ENCODE data around the gene HSDL2.
"Not testable (repeated sequence)": the region's sequence is repeated elsewhere in the genome, so short reads cannot be mapped to it uniquely, and the experiment has no call there.

The HSDL2 gene

DNA sequence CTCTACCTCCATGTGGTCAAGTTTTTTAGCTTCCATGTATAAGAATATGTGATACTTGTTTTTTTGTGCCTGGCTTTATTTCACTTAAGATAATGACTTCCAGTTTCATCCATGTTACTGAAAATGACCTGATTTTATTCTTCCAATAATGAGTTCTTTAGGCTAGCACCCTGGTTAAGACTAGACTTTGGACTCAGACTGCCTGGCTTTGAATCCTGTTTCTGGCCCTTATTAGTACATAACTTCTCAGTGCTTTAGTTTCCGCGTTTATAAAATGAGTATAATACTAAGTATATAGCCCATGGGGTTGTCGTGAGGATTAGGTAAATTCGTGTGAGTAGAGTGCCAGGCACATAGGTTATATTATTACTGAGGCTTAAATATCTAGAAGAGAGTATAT, 125.2 kb downstream of the HSDL2 start:
- Histone ChIP-seq H4K8ac (ENCODE audit: low read depth, low read length) (no peak overlapping the region), H3K79me2 (ENCODE audit: control insufficient read depth, insufficient read depth, low read length) (peaks cover 33% of the 10 kb centered on the region), H3K9ac (ENCODE audit: low read length) (no peak overlapping the region), H3K23ac (ENCODE audit: low read length) (no peak overlapping the region), H4K5ac (ENCODE audit: low read length) (no peak overlapping the region), H3K27me3 (ENCODE audit: insufficient read depth, low read length, poor library complexity) (no peaks in the 10 kb centered on the region), H3K79me1 (ENCODE audit: low read length) (peaks cover 8% of the 10 kb centered on the region), H2BK15ac (replicated peaks; ENCODE audit: low read depth) (no peak overlapping the region), H2AK5ac (ENCODE audit: low read length) (no peak overlapping the region), H3K36me3 (ENCODE audit: control insufficient read depth, insufficient read depth, low read length) (no peaks in the 10 kb centered on the region), H3K27ac (ENCODE audit: low read depth, low read length) (no peak overlapping the region), H3K4me2 (ENCODE audit: low read length) (no peak overlapping the region), H3K56ac (ENCODE audit: low read length) (no peak overlapping the region), H3K4ac (ENCODE audit: low read depth, low read length) (no peak overlapping the region), H3K4me1 (ENCODE audit: control insufficient read depth, low read depth, low read length) (peaks cover 5% of the 10 kb centered on the region), H3K4me3 (ENCODE audit: low read length) (no peak overlapping the region), H2BK120ac (ENCODE audit: low read depth, low read length) (no peak overlapping the region), H2BK5ac (ENCODE audit: low read length) (no peak overlapping the region), H3K18ac (ENCODE audit: low read length) (no peak overlapping the region)
- WGBS (ENCODE audit: extremely low coverage, insufficient coverage, low lambda C conversion rate), result 100% methylated on average over 1 of the region's 4 CpGs
- DNase-seq, result no peak

GRCh38 chr9:112505607-112506006, 125.7 kb downstream of the HSDL2 start:
- Histone ChIP-seq H3K23ac (ENCODE audit: low read length) (no peak overlapping the region), H2BK120ac (ENCODE audit: low read depth, low read length) (no peak overlapping the region), H3K4me2 (ENCODE audit: low read length) (no peak overlapping the region), H4K5ac (ENCODE audit: low read length) (no peak overlapping the region), H3K4ac (ENCODE audit: low read depth, low read length) (no peak overlapping the region), H3K27ac (ENCODE audit: low read depth, low read length) (no peak overlapping the region), H3K27me3 (ENCODE audit: insufficient read depth, low read length, poor library complexity) (no peaks in the 10 kb centered on the region), H2BK5ac (ENCODE audit: low read length) (no peak overlapping the region), H3K18ac (ENCODE audit: low read length) (peak overlapping the region; percentile 22), H3K4me1 (ENCODE audit: control insufficient read depth, low read depth, low read length) (peaks cover 5% of the 10 kb centered on the region), H3K79me2 (ENCODE audit: control insufficient read depth, insufficient read depth, low read length) (peaks cover 36% of the 10 kb centered on the region), H3K79me1 (ENCODE audit: low read length) (peaks cover 8% of the 10 kb centered on the region), H2AK5ac (ENCODE audit: low read length) (no peak overlapping the region), H4K8ac (ENCODE audit: low read depth, low read length) (no peak overlapping the region), H3K4me3 (ENCODE audit: low read length) (no peak overlapping the region), H3K9ac (ENCODE audit: low read length) (no peak overlapping the region), H3K36me3 (ENCODE audit: control insufficient read depth, insufficient read depth, low read length) (no peaks in the 10 kb centered on the region), H3K56ac (ENCODE audit: low read length) (no peak overlapping the region), H2BK15ac (replicated peaks; ENCODE audit: low read depth) (no peak overlapping the region)
- DNase-seq, result no peak
- no CpG with 5 or more reads among the region's 4 CpGs for WGBS (ENCODE audit: extremely low coverage, insufficient coverage, low lambda C conversion rate)

DNA sequence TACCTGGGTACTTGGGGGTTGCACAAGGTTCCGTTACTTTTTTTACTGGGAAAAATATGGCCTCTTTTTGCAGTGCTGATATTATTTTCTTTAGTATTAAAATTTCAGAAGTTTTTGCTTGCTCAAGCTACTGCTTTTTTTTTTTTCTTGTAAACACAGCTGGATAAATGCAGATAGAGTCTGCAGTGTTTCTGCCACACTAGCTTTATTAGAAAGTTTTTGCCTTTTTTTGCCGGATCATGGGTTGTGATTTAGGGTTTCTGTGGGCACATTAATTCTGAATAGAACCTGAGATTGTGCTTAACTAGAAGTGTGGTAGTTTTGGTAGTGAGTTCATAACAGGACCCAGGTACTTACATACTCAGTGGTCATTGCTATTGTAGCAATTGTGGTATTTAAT, 126.7 kb downstream of the HSDL2 start:
- no CpG with 5 or more reads among the region's 2 CpGs for WGBS (ENCODE audit: extremely low coverage, insufficient coverage, low lambda C conversion rate)
- no peak overlapping the region for H2BK120ac ChIP-seq (ENCODE audit: low read depth, low read length)
- no peak for DNase-seq
- no peak overlapping the region for H3K56ac ChIP-seq (ENCODE audit: low read length)
- no peaks in the 10 kb centered on the region for H3K36me3 ChIP-seq (ENCODE audit: control insufficient read depth, insufficient read depth, low read length)
- H3K18ac ChIP-seq (ENCODE audit: low read length), result no peak overlapping the region
- no peaks in the 10 kb centered on the region for H3K27me3 ChIP-seq (ENCODE audit: insufficient read depth, low read length, poor library complexity)
- no peak overlapping the region for H3K27ac ChIP-seq (ENCODE audit: low read depth, low read length)
- H2BK15ac ChIP-seq (replicated peaks; ENCODE audit: low read depth), result no peak overlapping the region
- no peak overlapping the region for H3K4me2 ChIP-seq (ENCODE audit: low read length)
- H4K5ac ChIP-seq (ENCODE audit: low read length), result no peak overlapping the region
- no peak overlapping the region for H2BK5ac ChIP-seq (ENCODE audit: low read length)
- no peak overlapping the region for H3K9ac ChIP-seq (ENCODE audit: low read length)
- no peak overlapping the region for H3K4me3 ChIP-seq (ENCODE audit: low read length)
- H3K4ac ChIP-seq (ENCODE audit: low read depth, low read length), result no peak overlapping the region
- H3K79me1 ChIP-seq (ENCODE audit: low read length), result peaks cover 10% of the 10 kb centered on the region
- H4K8ac ChIP-seq (ENCODE audit: low read depth, low read length), result no peak overlapping the region
- H3K79me2 ChIP-seq (ENCODE audit: control insufficient read depth, insufficient read depth, low read length), result peaks cover 35% of the 10 kb centered on the region
- no peak overlapping the region for H3K23ac ChIP-seq (ENCODE audit: low read length)
- H2AK5ac ChIP-seq (ENCODE audit: low read length), result no peak overlapping the region
- H3K4me1 ChIP-seq (ENCODE audit: control insufficient read depth, low read depth, low read length), result peaks cover 5% of the 10 kb centered on the region

GRCh38 chr9:112507001-112507680, 127.2 kb downstream of the HSDL2 start:
- Histone ChIP-seq H4K5ac (ENCODE audit: low read length) (no peak overlapping the region), H3K4me1 (ENCODE audit: control insufficient read depth, low read depth, low read length) (peaks cover 5% of the 10 kb centered on the region), H3K4ac (ENCODE audit: low read depth, low read length) (no peak overlapping the region), H3K9ac (ENCODE audit: low read length) (no peak overlapping the region), H4K8ac (ENCODE audit: low read depth, low read length) (no peak overlapping the region), H3K79me1 (ENCODE audit: low read length) (peaks cover 10% of the 10 kb centered on the region), H3K18ac (ENCODE audit: low read length) (no peak overlapping the region), H2BK5ac (ENCODE audit: low read length) (no peak overlapping the region), H2BK120ac (ENCODE audit: low read depth, low read length) (no peak overlapping the region), H3K23ac (ENCODE audit: low read length) (no peak overlapping the region), H3K56ac (ENCODE audit: low read length) (no peak overlapping the region), H2AK5ac (ENCODE audit: low read length) (no peak overlapping the region), H3K4me2 (ENCODE audit: low read length) (no peak overlapping the region), H3K36me3 (ENCODE audit: control insufficient read depth, insufficient read depth, low read length) (no peaks in the 10 kb centered on the region), H3K79me2 (ENCODE audit: control insufficient read depth, insufficient read depth, low read length) (peaks cover 34% of the 10 kb centered on the region), H2BK15ac (replicated peaks; ENCODE audit: low read depth) (no peak overlapping the region), H3K4me3 (ENCODE audit: low read length) (no peak overlapping the region), H3K27ac (ENCODE audit: low read depth, low read length) (no peak overlapping the region), H3K27me3 (ENCODE audit: insufficient read depth, low read length, poor library complexity) (no peaks in the 10 kb centered on the region)
- no peak for DNase-seq
- WGBS (ENCODE audit: extremely low coverage, insufficient coverage, low lambda C conversion rate), result no CpG with 5 or more reads among the region's 2 CpGs

DNA sequence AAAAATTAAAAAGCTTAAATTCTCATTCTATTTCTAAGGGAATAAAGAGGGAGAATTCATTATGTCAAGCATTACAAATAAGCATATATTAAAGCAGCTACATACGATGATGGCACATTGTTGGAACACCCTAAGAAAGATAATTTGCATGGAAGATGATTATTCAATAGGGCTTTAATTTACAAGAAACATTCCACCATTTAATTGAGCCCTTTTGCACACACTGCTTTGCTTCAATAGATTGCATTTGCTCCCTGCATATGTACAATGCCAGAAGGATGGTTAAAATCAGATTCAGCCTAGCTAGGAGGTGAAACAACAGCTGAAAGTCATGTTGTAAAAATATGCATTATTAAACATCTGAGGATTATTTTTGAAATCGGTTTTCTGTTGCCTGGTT, 128.5 kb downstream of the HSDL2 start:
- H3K4ac ChIP-seq (ENCODE audit: low read depth, low read length), result no peak overlapping the region
- no peaks in the 10 kb centered on the region for H3K36me3 ChIP-seq (ENCODE audit: control insufficient read depth, insufficient read depth, low read length)
- H3K4me3 ChIP-seq (ENCODE audit: low read length), result no peak overlapping the region
- H3K27me3 ChIP-seq (ENCODE audit: insufficient read depth, low read length, poor library complexity), result no peaks in the 10 kb centered on the region
- no peak overlapping the region for H3K23ac ChIP-seq (ENCODE audit: low read length)
- no peak overlapping the region for H3K4me2 ChIP-seq (ENCODE audit: low read length)
- no peak overlapping the region for H2BK5ac ChIP-seq (ENCODE audit: low read length)
- H2BK15ac ChIP-seq (replicated peaks; ENCODE audit: low read depth), result no peak overlapping the region
- H3K18ac ChIP-seq (ENCODE audit: low read length), result no peak overlapping the region
- no peak overlapping the region for H4K8ac ChIP-seq (ENCODE audit: low read depth, low read length)
- no peak overlapping the region for H3K9ac ChIP-seq (ENCODE audit: low read length)
- H2AK5ac ChIP-seq (ENCODE audit: low read length), result no peak overlapping the region
- peaks cover 5% of the 10 kb centered on the region for H3K4me1 ChIP-seq (ENCODE audit: control insufficient read depth, low read depth, low read length)
- peaks cover 34% of the 10 kb centered on the region for H3K79me2 ChIP-seq (ENCODE audit: control insufficient read depth, insufficient read depth, low read length)
- no peak overlapping the region for H4K5ac ChIP-seq (ENCODE audit: low read length)
- no peak overlapping the region for H3K56ac ChIP-seq (ENCODE audit: low read length)
- WGBS (ENCODE audit: extremely low coverage, insufficient coverage, low lambda C conversion rate), result no CpG with 5 or more reads among the region's 2 CpGs
- DNase-seq, result no peak
- H2BK120ac ChIP-seq (ENCODE audit: low read depth, low read length), result no peak overlapping the region
- H3K27ac ChIP-seq (ENCODE audit: low read depth, low read length), result no peak overlapping the region
- peaks cover 10% of the 10 kb centered on the region for H3K79me1 ChIP-seq (ENCODE audit: low read length)

- not testable (repeated sequence) for H3K27ac ChIP-seq (ENCODE audit: low read depth, low read length); H3K27me3 ChIP-seq (ENCODE audit: insufficient read depth, low read length, poor library complexity); H3K4ac ChIP-seq (ENCODE audit: low read depth, low read length); H3K36me3 ChIP-seq (ENCODE audit: control insufficient read depth, insufficient read depth, low read length); H3K4me2 ChIP-seq (ENCODE audit: low read length); H3K23ac ChIP-seq (ENCODE audit: low read length); H3K4me1 ChIP-seq (ENCODE audit: control insufficient read depth, low read depth, low read length); H3K56ac ChIP-seq (ENCODE audit: low read length); H3K9ac ChIP-seq (ENCODE audit: low read length); H3K18ac ChIP-seq (ENCODE audit: low read length); H3K4me3 ChIP-seq (ENCODE audit: low read length); H2AK5ac ChIP-seq (ENCODE audit: low read length); H2BK120ac ChIP-seq (ENCODE audit: low read depth, low read length); H2BK5ac ChIP-seq (ENCODE audit: low read length); H3K79me1 ChIP-seq (ENCODE audit: low read length); H4K5ac ChIP-seq (ENCODE audit: low read length); DNase-seq; H4K8ac ChIP-seq (ENCODE audit: low read depth, low read length); H2BK15ac ChIP-seq (replicated peaks; ENCODE audit: low read depth)
- WGBS (ENCODE audit: extremely low coverage, insufficient coverage, low lambda C conversion rate), result no CpG with 5 or more reads among the region's 4 CpGs
- H3K79me2 ChIP-seq (ENCODE audit: control insufficient read depth, insufficient read depth, low read length), result peaks cover 18% of the 10 kb centered on the region
Observed at GRCh38 chr9:112512377-112512776, 132.5 kb downstream of the HSDL2 start.
